IMR-90 (cell line): ENCODE results near the gene RGS14. TPM values are rescaled to one million over a fixed set of nuclear protein-coding genes. Genes with fewer than 3 reads are reported as not detected.

ENCODE experiments used
- ATAC-seq: fragments of 200-7000 bp; cut with Tn5 transposase; 2 replicates; pipeline ENCODE4 v1.9.1; 2020; ENCODE audit warnings: low read depth, mild to moderate bottlenecking, moderate library complexity
- BruUV-seq: library from RNA; stranded (reverse); fragments of 400-500 nt; replicated peaks from 2 replicates; lab custom pipeline; 2021; lab: Mats Ljungman, UMichigan
- CTCF ChIA-PET: fragments of 300-600 bp; formaldehyde crosslinking; extraction: SDS; loops from one replicate; lab custom pipeline; 2021; ENCODE audit warnings: antibody characterized with exemption; lab: Yijun Ruan, JAX
- POLR2A ChIA-PET: fragments of 300-600 bp; sonication (Branson Sonifier 250); formaldehyde crosslinking; loops from one replicate; lab custom pipeline; 2022; ENCODE audit warnings: antibody characterized with exemption; ENCODE audit not compliant: unreplicated experiment; lab: Charles Lee
- DNase-seq: peaks from one replicate; pipeline ENCODE4 v3.0.0; 2013
- H2AFZ ChIP-seq: replicated peaks from 2 replicates; pipeline ENCODE3; 2013; ENCODE audit warnings: low read length, mild to moderate bottlenecking; ENCODE audit not compliant: poor library complexity
- H2AK5ac ChIP-seq: 2 replicates; pipeline ENCODE4 v1.6.1; 2013; ENCODE audit warnings: low read depth, low read length, inconsistent platforms
- H2AK9ac ChIP-seq: replicated peaks from 2 replicates; pipeline ENCODE3; 2013; ENCODE audit warnings: mild to moderate bottlenecking, low read depth, low read length, moderate library complexity; ENCODE audit not compliant: poor library complexity
- H2BK120ac ChIP-seq: 2 replicates; pipeline ENCODE4 v1.6.1; 2013; ENCODE audit warnings: low read depth, low read length, inconsistent platforms
- H2BK15ac ChIP-seq: 3 replicates; pipeline ENCODE4 v1.6.1; 2013; ENCODE audit warnings: low read depth, low read length, inconsistent platforms
- H2BK20ac ChIP-seq: 2 replicates; pipeline ENCODE4 v1.6.1; 2013; ENCODE audit warnings: low read depth, mild to moderate bottlenecking, inconsistent platforms, low read length, moderate library complexity
- H2BK5ac ChIP-seq: 2 replicates; pipeline ENCODE4 v1.6.1; 2013; ENCODE audit warnings: mild to moderate bottlenecking, low read depth, low read length, inconsistent platforms; ENCODE audit not compliant: poor library complexity, severe bottlenecking
- H3K14ac ChIP-seq: replicated peaks from 2 replicates; pipeline ENCODE4 v1.6.1; 2013; ENCODE audit warnings: low read depth, low read length, inconsistent platforms
- H3K18ac ChIP-seq: 2 replicates; pipeline ENCODE4 v1.6.1; 2013; ENCODE audit warnings: low read depth, low read length, control low read depth
- H3K23ac ChIP-seq: 2 replicates; pipeline ENCODE4 v1.6.1; 2013; ENCODE audit warnings: low read depth, low read length, inconsistent platforms
- H3K27ac ChIP-seq: 2 replicates; pipeline ENCODE4 v1.5.1; 2013; ENCODE audit warnings: mild to moderate bottlenecking, control low read depth, low read length; ENCODE audit not compliant: insufficient read depth
- H3K27me3 ChIP-seq: 2 replicates; pipeline ENCODE4 v1.6.1; 2013; ENCODE audit warnings: low read length; ENCODE audit not compliant: control insufficient read depth, insufficient read depth
- H3K36me3 ChIP-seq: 2 replicates; pipeline ENCODE4 v1.6.1; 2013; ENCODE audit warnings: low read length, mixed read lengths; ENCODE audit not compliant: control insufficient read depth, insufficient read depth
- H3K4ac ChIP-seq: 2 replicates; pipeline ENCODE4 v1.6.1; 2013; ENCODE audit warnings: low read depth, low read length, inconsistent platforms
- H3K4me1 ChIP-seq: 2 replicates; pipeline ENCODE4 v1.6.1; 2013; ENCODE audit warnings: low read length, mixed read lengths; ENCODE audit not compliant: control insufficient read depth, insufficient read depth
- H3K4me2 ChIP-seq: 2 replicates; pipeline ENCODE4 v1.6.1; 2013; ENCODE audit warnings: low read depth, mild to moderate bottlenecking, control low read depth, low read length, moderate library complexity
- H3K4me3 ChIP-seq: 2 replicates; pipeline ENCODE4 v1.5.1; 2013; ENCODE audit warnings: low read depth, mild to moderate bottlenecking, control low read depth, low read length, moderate library complexity; ENCODE audit not compliant: insufficient read depth
- H3K56ac ChIP-seq: 2 replicates; pipeline ENCODE4 v1.6.1; 2013; ENCODE audit warnings: low read length, inconsistent platforms; ENCODE audit not compliant: insufficient read depth; ENCODE audit errors: extremely low read depth
- H3K79me1 ChIP-seq, 2 experiments: 2 replicates each; pipeline ENCODE4 v1.6.1; 2013; ENCODE audit warnings: low read length in 2 of 2, inconsistent platforms in 1 of 2, low read depth in 1 of 2
- H3K9ac ChIP-seq: 2 replicates; pipeline ENCODE4 v1.6.1; 2013; ENCODE audit warnings: low read depth, low read length, control low read depth
- H3K9me1 ChIP-seq: 2 replicates; pipeline ENCODE4 v1.6.1; 2013; ENCODE audit warnings: low read length, inconsistent platforms; ENCODE audit not compliant: insufficient read depth
- H3K9me3 ChIP-seq: 2 replicates; pipeline ENCODE4 v1.6.1; 2013; ENCODE audit warnings: low read length; ENCODE audit not compliant: control insufficient read depth, insufficient read depth
- H4K20me1 ChIP-seq: 2 replicates; pipeline ENCODE4 v1.6.1; 2013; ENCODE audit warnings: low read length, inconsistent platforms; ENCODE audit not compliant: insufficient read depth
- H4K5ac ChIP-seq: 2 replicates; pipeline ENCODE4 v1.6.1; 2013; ENCODE audit warnings: mild to moderate bottlenecking, low read depth, low read length, control low read depth
- H4K8ac ChIP-seq, 2 experiments: 2 replicates each; pipeline ENCODE4 v1.6.1; 2013; ENCODE audit warnings: low read depth in 2 of 2, low read length in 2 of 2, control low read depth in 1 of 2, inconsistent platforms in 1 of 2
- H4K91ac ChIP-seq: 2 replicates; pipeline ENCODE4 v1.6.1; 2013; ENCODE audit warnings: low read depth, low read length, inconsistent platforms; ENCODE audit not compliant: insufficient read depth
- RAD21 ChIP-seq: IDR thresholded peaks from 2 replicates; pipeline ENCODE4 v1.6.1; 2012; ENCODE audit warnings: low read length, improper control_type of control experiment
- RFX5 ChIP-seq: IDR thresholded peaks from 2 replicates; pipeline ENCODE4 v1.8.0; 2012; ENCODE audit warnings: low read depth, mild to moderate bottlenecking, low read length, moderate library complexity
- WGBS, 2 experiments: methylation state at CpG; one replicate each; pipeline versions ENCODE4 v1.1.5 to v1.1.7; 2013; ENCODE audit warnings: missing lambda C conversion rate in 2 of 2; ENCODE audit not compliant: insufficient read length in 1 of 2; ENCODE audit errors: extremely low coverage in 2 of 2; 5-methylcytosine and 5-hydroxymethylcytosine counted together
- dilution Hi-C: fragments of 300-500 bp; cut with HindIII; formaldehyde crosslinking; loops from one replicate; pipeline ENCODE4 v1.14.3; 2018; ENCODE audit warnings: low sequenced_read_pairs; ENCODE audit not compliant: unreplicated experiment
- in situ Hi-C: fragments of 300-500 bp; cut with MboI; formaldehyde crosslinking; loops from 3 replicates; pipeline ENCODE4 v1.14.3; 2019; ENCODE audit warnings: low sequenced_read_pairs, inconsistent platforms, mixed read lengths
- intact Hi-C: fragments of 100-400 bp; cut with micrococcal nuclease; formaldehyde crosslinking; loops from 2 replicates; pipeline ENCODE4 v1.10.0; 2022
- polyA plus RNA-seq, 3 experiments: library from polyadenylated mRNA; depleted of rRNA; stranded (reverse); fragments of >200 nt; gene quantifications; 2 replicates each; pipeline ENCODE4 v1.2.3, GENCODE V29; 2012; ENCODE audit warnings: low replicate concordance in 1 of 3
- total RNA-seq: library from RNA; depleted of rRNA; stranded (reverse); fragments of >200 nt; gene quantifications from 2 replicates; pipeline ENCODE4 v1.2.3, GENCODE V29; 2012
- TF ChIP-seq, protein P1 (sequence below): conservative IDR thresholded peaks from 2 replicates; pipeline ENCODE4 v1.5.1; 2012; ENCODE audit warnings: mild to moderate bottlenecking, low read depth, low read length, improper control_type of control experiment

Gene RGS14
- total and polyA plus RNA-seq, 2 of the 4 experiments (the other 2 are of a cell fraction), result 1.1 to 6.5 TPM

DNA sequence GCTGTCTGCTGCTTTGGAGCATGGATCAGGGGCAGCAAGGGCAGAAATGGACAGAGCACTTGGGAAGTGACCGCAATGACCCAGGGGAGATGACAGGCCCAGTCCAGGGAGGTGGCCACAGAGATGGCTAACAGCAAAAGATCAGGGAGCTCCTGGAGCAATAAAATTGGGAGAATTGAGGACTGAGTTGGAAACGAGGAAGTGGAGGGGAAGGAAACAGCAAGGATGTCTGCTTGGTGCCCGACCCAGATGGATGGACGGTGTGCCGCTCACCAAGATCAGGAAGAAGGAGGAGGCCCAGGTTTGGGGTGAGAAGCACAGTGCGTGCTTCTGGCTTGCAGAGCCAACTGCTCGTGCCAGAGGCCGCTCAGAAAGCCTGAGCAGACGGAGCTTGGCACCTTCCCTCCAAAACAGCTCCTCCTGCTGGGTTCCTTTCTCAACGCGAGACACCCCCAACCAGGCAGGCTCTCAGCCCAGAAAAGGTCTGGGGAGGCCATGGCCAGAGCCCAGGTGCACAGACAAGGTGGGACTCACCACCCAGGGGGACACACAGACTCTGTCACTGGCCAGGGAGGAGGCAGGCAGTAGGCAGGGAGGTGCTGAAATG is 24.8 kb downstream of the RGS14 start:
- Histone ChIP-seq H2AK5ac (no peak overlapping the region), H4K5ac (no peak overlapping the region), H3K4me2 (no peak overlapping the region), H2BK20ac (no peak overlapping the region), H2AFZ (no peak overlapping the region), H4K8ac (no peak overlapping the region), H3K36me3 (no peaks in the 10 kb centered on the region), H3K27me3 (peaks cover 37% of the 10 kb centered on the region), H3K18ac (no peak overlapping the region), H2BK120ac (no peak overlapping the region), H3K4me1 (peaks cover 9% of the 10 kb centered on the region; the same call in 1 of the 2 replicates), H3K56ac (no peak overlapping the region), H4K20me1 (no peaks in the 10 kb centered on the region), H3K9me1 (peaks cover 6% of the 10 kb centered on the region; the same call in 1 of the 2 replicates), H3K9me3 (no peaks in the 10 kb centered on the region), H3K27ac (no peak overlapping the region), H3K79me1 (no peaks in the 10 kb centered on the region), H2AK9ac (no peak overlapping the region), H3K4ac (no peak overlapping the region), H3K23ac (no peak overlapping the region), H4K91ac (no peak overlapping the region), H3K14ac (no peak overlapping the region), H2BK15ac (no peak overlapping the region), H3K9ac (no peak overlapping the region), H3K4me3 (no peak overlapping the region), H2BK5ac (no peak overlapping the region)
- TF ChIP-seq RAD21 (0 out of 2 replicates have a peak, but pooled peaks have one; percentile 9), RFX5 (no peak)
- TF ChIP-seq, protein P1, sequence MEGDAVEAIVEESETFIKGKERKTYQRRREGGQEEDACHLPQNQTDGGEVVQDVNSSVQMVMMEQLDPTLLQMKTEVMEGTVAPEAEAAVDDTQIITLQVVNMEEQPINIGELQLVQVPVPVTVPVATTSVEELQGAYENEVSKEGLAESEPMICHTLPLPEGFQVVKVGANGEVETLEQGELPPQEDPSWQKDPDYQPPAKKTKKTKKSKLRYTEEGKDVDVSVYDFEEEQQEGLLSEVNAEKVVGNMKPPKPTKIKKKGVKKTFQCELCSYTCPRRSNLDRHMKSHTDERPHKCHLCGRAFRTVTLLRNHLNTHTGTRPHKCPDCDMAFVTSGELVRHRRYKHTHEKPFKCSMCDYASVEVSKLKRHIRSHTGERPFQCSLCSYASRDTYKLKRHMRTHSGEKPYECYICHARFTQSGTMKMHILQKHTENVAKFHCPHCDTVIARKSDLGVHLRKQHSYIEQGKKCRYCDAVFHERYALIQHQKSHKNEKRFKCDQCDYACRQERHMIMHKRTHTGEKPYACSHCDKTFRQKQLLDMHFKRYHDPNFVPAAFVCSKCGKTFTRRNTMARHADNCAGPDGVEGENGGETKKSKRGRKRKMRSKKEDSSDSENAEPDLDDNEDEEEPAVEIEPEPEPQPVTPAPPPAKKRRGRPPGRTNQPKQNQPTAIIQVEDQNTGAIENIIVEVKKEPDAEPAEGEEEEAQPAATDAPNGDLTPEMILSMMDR, result peak; percentile 17; the same call in 1 of the 2 replicates
- dilution Hi-C loops, result no loop called here
- WGBS, 2 experiments, result 75% methylated on average over 2 of the region's 11 CpGs; no CpG with 5 or more reads in 1 of the 2 experiments
- CTCF ChIA-PET, result interaction anchor here (1.0 kb wide), 1 partner anchor 12 kb away, joined by 3 read pairs; no protein-coding TSS in a partner anchor
- POLR2A ChIA-PET, result no interaction called here
- DNase-seq (peak; percentile 18), ATAC-seq (no peak)
- no TSS peak for BruUV-seq
- intact Hi-C loops, result no loop called here
- in situ Hi-C loops, result no loop called here
